GM12891 (cell line): ENCODE measurements around the gene OR5AP2.

Experiments used
- POLR2A ChIP-seq: IDR thresholded peaks from 2 replicates; pipeline ENCODE4 v1.6.1; 2011; ENCODE audit warnings: low read depth, low read length, control low read depth
- POLR2AphosphoS5 ChIP-seq: IDR thresholded peaks from 2 replicates; pipeline ENCODE4 v1.6.1; 2011; ENCODE audit warnings: low read depth, low read length, control low read depth
- SPI1 ChIP-seq: IDR thresholded peaks from 2 replicates; pipeline ENCODE4 v1.6.1; 2011; ENCODE audit warnings: low read depth, low read length, control low read depth
- TAF1 ChIP-seq: IDR thresholded peaks from 2 replicates; pipeline ENCODE4 v1.6.1; 2011; ENCODE audit warnings: low read depth, low read length, control low read depth

DNA sequence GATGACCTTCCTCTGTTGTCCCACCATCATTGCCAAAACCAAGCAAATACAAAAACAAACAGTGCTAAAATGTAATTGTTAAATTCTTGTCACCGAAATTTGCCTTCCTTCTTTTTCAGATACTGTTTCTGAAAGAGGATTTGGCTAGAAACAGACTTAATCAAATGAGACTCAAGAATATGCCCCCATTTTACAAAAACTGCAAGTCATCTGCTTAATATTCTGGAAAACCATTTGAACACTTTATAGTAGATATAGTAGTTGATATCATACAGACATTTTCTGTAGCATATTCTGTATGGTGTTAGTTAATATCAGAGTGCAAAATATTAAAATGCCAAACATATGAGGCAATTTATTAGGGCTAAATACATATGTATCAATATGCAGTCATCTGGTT lies 31.1 kb downstream of the OR5AP2 start:
- TF ChIP-seq TAF1 (no peak), POLR2A (no peak), SPI1 (no peak), POLR2AphosphoS5 (no peak)
